Fibroblast of gingiva (primary cell): ENCODE data around the gene IFRD1.
"Not testable (repeated sequence)": the region's sequence is repeated elsewhere in the genome, so short reads cannot be mapped to it uniquely, and the experiment has no call there.

ENCODE experiments used
- DNase-seq: peaks from one replicate; pipeline ENCODE4 v3.0.0-alpha.2; 2011; ENCODE audit warnings: low read depth

The IFRD1 gene

GRCh38 chr7:112516418-112516817, 66.2 kb downstream of the IFRD1 start:
- not testable (repeated sequence) for DNase-seq

DNA sequence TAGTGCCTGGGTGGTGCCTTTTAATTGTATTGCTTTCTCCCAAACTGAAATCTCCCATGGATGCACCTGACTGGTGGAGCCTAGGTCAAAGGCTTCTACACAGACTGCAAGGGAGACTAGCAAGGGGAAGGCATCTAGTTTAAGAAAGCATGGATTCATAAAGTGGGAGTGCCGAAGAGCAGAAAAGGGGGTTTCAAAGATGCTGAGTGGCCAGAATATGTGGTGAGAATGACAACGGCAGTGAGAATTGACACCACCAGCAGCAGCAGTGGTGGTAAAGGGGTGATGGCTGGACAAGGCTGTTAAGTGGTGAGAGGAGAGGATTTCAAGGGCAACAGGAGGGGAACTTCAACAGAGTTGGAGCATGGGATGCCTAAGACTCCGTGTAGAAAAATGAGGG, 67.2 kb downstream of the IFRD1 start:
- DNase-seq, result no peak

DNA sequence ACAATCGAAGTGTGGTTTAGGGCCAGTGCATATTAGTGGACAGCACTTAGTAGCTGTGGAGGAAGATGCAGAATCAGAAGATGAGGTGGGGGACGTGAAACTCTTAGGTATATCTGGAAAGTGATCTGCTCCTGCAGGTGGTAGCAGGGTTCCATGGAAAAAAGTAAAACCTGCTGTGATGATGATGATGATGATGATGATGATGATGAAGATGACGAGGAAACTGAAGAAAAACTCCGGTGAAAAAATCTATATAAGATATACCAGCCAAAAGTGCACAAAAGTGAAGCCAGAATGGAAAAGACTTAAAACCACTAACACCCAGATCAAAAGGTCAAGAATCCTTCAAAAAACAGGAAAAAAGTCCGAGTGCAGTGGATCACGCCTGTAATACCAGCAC, 70.5 kb downstream of the IFRD1 start:
- DNase-seq, result no peak

GRCh38 chr7:112521942-112522341, 71.7 kb downstream of the IFRD1 start:
- no peak for DNase-seq

GRCh38 chr7:112523871-112524270, 73.6 kb downstream of the IFRD1 start:
- DNase-seq, result no peak
